Endodermal cell (in vitro differentiated cells): ENCODE data around the gene GPHA2. TPM values are rescaled to one million over a fixed set of nuclear protein-coding genes. Genes with fewer than 3 reads are reported as not detected.

Source experiments
- DNase-seq: peaks from one replicate; pipeline ENCODE4 v3.0.0-alpha.2; 2017
- H3K27ac ChIP-seq: 2 replicates; pipeline ENCODE4 v1.5.1; 2013; ENCODE audit warnings: mild to moderate bottlenecking, low read depth, low read length, moderate library complexity
- H3K27me3 ChIP-seq: 2 replicates; pipeline ENCODE4 v1.6.1; 2013; ENCODE audit warnings: mild to moderate bottlenecking, low read length, moderate library complexity; ENCODE audit not compliant: insufficient read depth, control insufficient read depth, poor library complexity, severe bottlenecking
- H3K36me3 ChIP-seq: 2 replicates; pipeline ENCODE4 v1.7.0; 2013; ENCODE audit warnings: mild to moderate bottlenecking, low read length, moderate library complexity; ENCODE audit not compliant: control insufficient read depth, insufficient read depth
- H3K4me1 ChIP-seq: one replicate; pipeline ENCODE4 v1.7.0; 2013; ENCODE audit warnings: low read length; ENCODE audit not compliant: control insufficient read depth, insufficient read depth
- H3K4me3 ChIP-seq: 2 replicates; pipeline ENCODE4 v1.5.1; 2013; ENCODE audit warnings: mild to moderate bottlenecking, low read length, moderate library complexity
- H3K9ac ChIP-seq: 2 replicates; pipeline ENCODE4 v1.6.1; 2013; ENCODE audit warnings: mild to moderate bottlenecking, low read length, moderate library complexity; ENCODE audit not compliant: poor library complexity, severe bottlenecking; ENCODE audit errors: extremely low read depth
- H3K9me3 ChIP-seq: 2 replicates; pipeline ENCODE4 v1.6.1; 2013; ENCODE audit warnings: mild to moderate bottlenecking, low read length, moderate library complexity; ENCODE audit not compliant: control insufficient read depth
- H3K27ac Mint-ChIP-seq: 2 replicates; pipeline ENCODE4 v1.8.0; 2020; ENCODE audit warnings: mixed read lengths
- H3K27me3 Mint-ChIP-seq: 2 replicates; pipeline ENCODE4 v1.8.0; 2021; ENCODE audit warnings: mild to moderate bottlenecking, mixed read lengths; ENCODE audit not compliant: insufficient read depth
- H3K36me3 Mint-ChIP-seq: 2 replicates; pipeline ENCODE4 v1.8.0; 2020; ENCODE audit warnings: low read depth, mixed read lengths
- H3K4me1 Mint-ChIP-seq: 2 replicates; pipeline ENCODE4 v1.8.0; 2020; ENCODE audit warnings: mixed read lengths
- H3K4me3 Mint-ChIP-seq: 2 replicates; pipeline ENCODE4 v1.8.0; 2020; ENCODE audit warnings: mild to moderate bottlenecking, moderate library complexity, mixed read lengths
- H3K9me3 Mint-ChIP-seq: 2 replicates; pipeline ENCODE4 v1.8.0; 2020; ENCODE audit warnings: mild to moderate bottlenecking, mixed read lengths
- CTCF ChIP-seq: fragments of 200-600 bp; sonication (generic); conservative IDR thresholded peaks from 2 replicates; pipeline ENCODE4 v1.5.0; 2021; ENCODE audit warnings: antibody characterized with exemption, mild to moderate bottlenecking
- WGBS, 2 experiments: methylation state at CpG; one replicate each; pipeline versions ENCODE4 v1.1.5 to v1.1.7; 2013; ENCODE audit warnings: missing lambda C conversion rate in 2 of 2, mixed read lengths in 1 of 2; ENCODE audit not compliant: insufficient coverage in 1 of 2, insufficient read length in 1 of 2; 5-methylcytosine and 5-hydroxymethylcytosine counted together
- microRNA-seq: library from miRNA; unstranded; fragments of <30 nt; microRNA quantifications from one replicate; pipeline ENCODE4 v1.2.0, GENCODE V29; 2020; ENCODE audit warnings: borderline microRNAs expressed
- total RNA-seq, 2 donors: library from RNA; stranded (reverse); fragmentation: NEBNext Ultra II Directional in 1 of 2; extraction: Animal tissue kit (Norgen Biotek cat#: 25700) in 1 of 2; gene quantifications; 2 replicates in 1 of 2; 3 replicates in 1 of 2; pipeline ENCODE4 v1.2.1, GENCODE V29; 2021

The GPHA2 gene
- total RNA-seq, 2 donors from 2014 or later, result 0.77 TPM; not detected in 1

GRCh38 chr11:64887757-64888405 is 47.8 kb downstream of the GPHA2 start:
- Histone ChIP-seq H3K9ac (no peak overlapping the region), H3K4me3 (no peak overlapping the region), H3K4me1 (peaks cover 6% of the 10 kb centered on the region), H3K27ac (peak overlapping the region; percentile 51), H3K36me3 (no peaks in the 10 kb centered on the region), H3K9me3 (no peaks in the 10 kb centered on the region), H3K27me3 (no peaks in the 10 kb centered on the region)
- peaks cover 5% of the 10 kb centered on the region for H3K27me3 Mint-ChIP-seq
- peak; percentile 100 for TF ChIP-seq CTCF
- peaks cover 24% of the 10 kb centered on the region for H3K4me1 Mint-ChIP-seq
- WGBS, 2 experiments, result 31 to 32% methylated on average over 14 to 34 of the region's 34 CpGs
- H3K27ac Mint-ChIP-seq, result peak overlapping the region; percentile 56
- peak; percentile 96 for DNase-seq
- no peaks in the 10 kb centered on the region for H3K9me3 Mint-ChIP-seq
- H3K36me3 Mint-ChIP-seq, result no peaks in the 10 kb centered on the region
- H3K4me3 Mint-ChIP-seq, result peak overlapping the region; percentile 28

GRCh38 chr11:64887234-64887756 is 48.4 kb downstream of the GPHA2 start:
- DNase-seq, result no peak
- Histone ChIP-seq H3K27ac (no peak overlapping the region), H3K4me1 (peaks cover 6% of the 10 kb centered on the region), H3K9me3 (no peaks in the 10 kb centered on the region), H3K9ac (no peak overlapping the region), H3K36me3 (no peaks in the 10 kb centered on the region), H3K27me3 (no peaks in the 10 kb centered on the region), H3K4me3 (no peak overlapping the region)
- H3K27ac Mint-ChIP-seq, result no peak overlapping the region
- peaks cover 24% of the 10 kb centered on the region for H3K4me1 Mint-ChIP-seq
- WGBS, 2 experiments, result 98 to 100% methylated on average over 1 to 7 of the region's 8 CpGs
- H3K9me3 Mint-ChIP-seq, result no peaks in the 10 kb centered on the region
- TF ChIP-seq CTCF, result no peak
- H3K27me3 Mint-ChIP-seq, result peaks cover 5% of the 10 kb centered on the region
- no peaks in the 10 kb centered on the region for H3K36me3 Mint-ChIP-seq
- no peak overlapping the region for H3K4me3 Mint-ChIP-seq

- 94 to 96% methylated on average over 12 to 15 of the region's 15 CpGs for WGBS, 2 experiments
- H3K36me3 Mint-ChIP-seq, result no peaks in the 10 kb centered on the region
- no peaks in the 10 kb centered on the region for H3K9me3 Mint-ChIP-seq
These were observed 50.1 kb downstream of the GPHA2 start for GRCh38 chr11:64885367-64886286.

More at GRCh38 chr11:64885367-64886286, 50.1 kb downstream of the GPHA2 start:
- Mint-ChIP-seq H3K27ac (no peak overlapping the region), H3K27me3 (peaks cover 5% of the 10 kb centered on the region), H3K4me3 (no peak overlapping the region), H3K4me1 (peaks cover 21% of the 10 kb centered on the region)
- no peak for TF ChIP-seq CTCF
- H3K36me3 ChIP-seq, result no peaks in the 10 kb centered on the region
- peaks cover 6% of the 10 kb centered on the region for H3K4me1 ChIP-seq
- no peaks in the 10 kb centered on the region for H3K9me3 ChIP-seq
- no peak overlapping the region for H3K4me3 ChIP-seq
- no peaks in the 10 kb centered on the region for H3K27me3 ChIP-seq
- no peak overlapping the region for H3K27ac ChIP-seq
- H3K9ac ChIP-seq, result no peak overlapping the region
- no peak for DNase-seq

Small RNA genes within 50 kb of the gene (microRNA-seq; reads per million reads assigned to microRNA genes)
- not detected for gene MIR6749
- not detected for gene MIR6750

Other genes starting within 250 kb of the GPHA2 start
- gene NRXN2, start 212.7 kb downstream of the GPHA2 start, total RNA-seq, result 1 to 10 TPM in 1 of 2 donors, under 1 TPM in 1; 1.00 to 1.5 TPM
- 1 to 10 TPM in 1 of 2 donors, under 1 TPM in 1; 0.86 to 1.9 TPM for gene RASGRP2, start 191.8 kb downstream of the GPHA2 start, total RNA-seq
- 1 to 10 TPM; 1.1 to 1.2 TPM for gene PYGM, start 175.9 kb downstream of the GPHA2 start, total RNA-seq
- gene SF1, start 157.4 kb downstream of the GPHA2 start, total RNA-seq, result 100 to 1,000 TPM; 331 to 399 TPM
- gene MAP4K2, start 132.7 kb downstream of the GPHA2 start, total RNA-seq, result 10 to 100 TPM; 24.7 to 32.4 TPM
- gene MEN1, start 125.3 kb downstream of the GPHA2 start, total RNA-seq, result 10 to 100 TPM; 44.5 to 48.7 TPM
- gene CDC42BPG, start 91.2 kb downstream of the GPHA2 start, total RNA-seq, result 10 to 100 TPM; 11.1 to 12.6 TPM
- gene EHD1, start 57.3 kb downstream of the GPHA2 start, total RNA-seq, result 10 to 100 TPM; 39.7 to 43.8 TPM
- gene ATG2A, start 18.7 kb downstream of the GPHA2 start, total RNA-seq, result 10 to 100 TPM; 17.0 to 23.0 TPM
- 1 to 10 TPM; 2.8 to 3.3 TPM for gene PPP2R5B, start 11.2 kb downstream of the GPHA2 start, total RNA-seq
- not detected for gene MAJIN, start 36.2 kb upstream of the GPHA2 start, total RNA-seq
- under 1 TPM in 1 of 2 donors, not detected in 1; 0.27 TPM for gene BATF2, start 61.1 kb upstream of the GPHA2 start, total RNA-seq
- 100 to 1,000 TPM; 127 to 199 TPM for gene ARL2, start 78.3 kb upstream of the GPHA2 start, total RNA-seq
- gene SNX15, start 91.5 kb upstream of the GPHA2 start, total RNA-seq, result 10 to 100 TPM; 14.2 to 16.4 TPM
- 10 to 100 TPM; 11.4 to 12.0 TPM for gene SAC3D1, start 105.3 kb upstream of the GPHA2 start, total RNA-seq
- 1 to 10 TPM; 2.2 to 4.5 TPM for gene NAALADL1, start 122.7 kb upstream of the GPHA2 start, total RNA-seq
- gene CDCA5, start 148.1 kb upstream of the GPHA2 start, total RNA-seq, result 10 to 100 TPM; 48.1 to 82.6 TPM
- 10 to 100 TPM; 35.7 to 46.6 TPM for gene ZFPL1, start 148.3 kb upstream of the GPHA2 start, total RNA-seq
- gene VPS51, start 160.3 kb upstream of the GPHA2 start, total RNA-seq, result 100 to 1,000 TPM; 107 to 113 TPM
- 100 to 1,000 TPM in 1 of 2 donors, 10 to 100 TPM in 1; 97.9 to 108 TPM for gene TM7SF2, start 176.0 kb upstream of the GPHA2 start, total RNA-seq
- 10 to 100 TPM; 11.0 to 11.8 TPM for gene ZNHIT2, start 181.8 kb upstream of the GPHA2 start, total RNA-seq
- 100 to 1,000 TPM; 774 to 802 TPM for gene FAU, start 186.2 kb upstream of the GPHA2 start, total RNA-seq
- 10 to 100 TPM; 53.9 to 56.6 TPM for gene MRPL49, start 186.4 kb upstream of the GPHA2 start, total RNA-seq
- 10 to 100 TPM; 30.4 to 39.5 TPM for gene SYVN1, start 198.6 kb upstream of the GPHA2 start, total RNA-seq
- gene SPDYC, start 234.3 kb upstream of the GPHA2 start, total RNA-seq, result under 1 TPM in 1 of 2 donors, not detected in 1; 0.46 TPM
- gene CAPN1, start 246.0 kb upstream of the GPHA2 start, total RNA-seq, result 100 to 1,000 TPM; 183 to 223 TPM